IPS-18a (cell line): ENCODE results near the gene ADIPOQ.
"Not testable (repeated sequence)": the region's sequence is repeated elsewhere in the genome, so short reads cannot be mapped to it uniquely, and the experiment has no call there.

Experiments used
- H3K27ac ChIP-seq: one replicate; pipeline ENCODE4 v1.5.1; 2013; ENCODE audit warnings: low read length
- H3K27me3 ChIP-seq: one replicate; pipeline ENCODE4 v1.6.1; 2013; ENCODE audit warnings: mild to moderate bottlenecking, low read length; ENCODE audit not compliant: control insufficient read depth, insufficient read depth
- H3K36me3 ChIP-seq: one replicate; pipeline ENCODE4 v1.6.1; 2013; ENCODE audit warnings: low read depth, low read length; ENCODE audit not compliant: control insufficient read depth
- H3K4me1 ChIP-seq: one replicate; pipeline ENCODE4 v1.6.1; 2013; ENCODE audit warnings: low read depth, low read length; ENCODE audit not compliant: control insufficient read depth
- H3K4me3 ChIP-seq: one replicate; pipeline ENCODE4 v1.5.1; 2013; ENCODE audit warnings: low read length
- H3K9ac ChIP-seq: one replicate; pipeline ENCODE4 v1.6.1; 2013; ENCODE audit warnings: mild to moderate bottlenecking, low read length, moderate library complexity
- H3K9me3 ChIP-seq: one replicate; pipeline ENCODE4 v1.6.1; 2013; ENCODE audit warnings: low read depth, low read length; ENCODE audit not compliant: control insufficient read depth

The ADIPOQ gene

DNA sequence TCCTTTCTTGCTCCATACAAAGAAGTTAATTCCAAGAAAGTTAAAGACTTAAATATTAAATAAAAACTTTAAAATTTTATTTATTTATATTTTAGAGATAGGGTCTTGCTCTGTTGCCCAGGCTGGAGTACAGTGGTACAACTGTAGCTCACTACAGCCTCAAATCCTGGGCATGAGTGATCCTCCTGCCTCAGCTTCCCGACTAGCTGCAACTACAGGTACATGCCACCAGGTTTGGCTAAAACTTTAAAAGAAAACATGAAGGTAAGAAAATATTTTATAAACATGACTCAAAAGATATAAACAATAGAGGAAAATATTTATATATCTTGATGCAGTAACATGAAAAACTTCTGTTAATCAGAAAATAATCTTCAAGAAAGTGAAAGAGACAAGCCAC, 33.2 kb downstream of the ADIPOQ start:
- Histone ChIP-seq H3K4me1 (no peaks in the 10 kb centered on the region), H3K36me3 (no peaks in the 10 kb centered on the region)

DNA sequence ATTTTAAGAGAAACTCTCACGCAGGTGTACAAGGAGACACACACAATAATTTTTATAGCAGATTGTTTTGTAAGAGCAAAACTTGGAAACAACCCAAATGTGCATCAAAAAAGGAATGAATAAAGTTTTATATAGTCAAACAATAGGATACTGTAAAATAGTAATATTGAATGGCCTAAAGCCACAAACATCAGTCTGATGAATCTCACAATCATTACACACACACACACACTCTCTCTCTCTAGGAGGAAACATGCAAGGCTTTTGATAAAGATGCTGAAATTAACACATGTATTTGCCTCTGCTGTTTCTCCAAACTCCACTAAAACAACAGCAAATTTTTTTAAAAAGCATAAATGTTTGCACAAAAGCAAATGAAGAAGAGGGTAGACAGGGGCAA, 37.3 kb downstream of the ADIPOQ start:
- Histone ChIP-seq H3K9me3 (peaks cover 3% of the 10 kb centered on the region), H3K36me3 (no peaks in the 10 kb centered on the region)

More for the DNA sequence above, 33.2 kb downstream of the ADIPOQ start:
- no peak overlapping the region for H3K9ac ChIP-seq
- H3K27ac ChIP-seq = no peak overlapping the region
- peaks cover 3% of the 10 kb centered on the region for H3K9me3 ChIP-seq
- H3K4me3 ChIP-seq = no peak overlapping the region
- no peaks in the 10 kb centered on the region for H3K27me3 ChIP-seq

DNA sequence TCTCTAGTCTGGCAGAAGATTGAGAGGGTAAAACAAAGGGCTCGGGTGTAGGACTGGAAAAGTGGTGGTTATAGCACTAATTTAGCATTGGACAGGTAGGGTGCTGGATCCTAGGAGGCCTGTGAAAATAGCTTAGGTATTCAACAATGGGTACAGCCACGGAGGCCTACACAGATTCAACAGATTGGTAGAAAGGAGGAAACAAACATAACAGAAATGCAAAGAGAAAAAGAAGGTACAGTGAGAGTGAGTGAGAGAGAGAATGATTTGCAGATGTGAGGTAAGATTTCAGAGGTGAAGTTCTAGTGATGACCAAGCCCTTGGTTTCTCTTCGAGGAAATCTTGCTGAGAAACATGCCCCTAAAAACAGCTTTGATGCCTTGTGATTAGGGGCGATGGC, 37.9 kb downstream of the ADIPOQ start:
- Histone ChIP-seq H3K9me3 (no peaks in the 10 kb centered on the region), H3K36me3 (no peaks in the 10 kb centered on the region), H3K4me3 (no peak overlapping the region), H3K27me3 (no peaks in the 10 kb centered on the region), H3K9ac (no peak overlapping the region), H3K27ac (no peak overlapping the region), H3K4me1 (no peaks in the 10 kb centered on the region)

More for the DNA sequence above, 37.3 kb downstream of the ADIPOQ start:
- H3K9ac ChIP-seq = no peak overlapping the region
- H3K4me1 ChIP-seq = no peaks in the 10 kb centered on the region
- H3K4me3 ChIP-seq = no peak overlapping the region
- H3K27ac ChIP-seq = no peak overlapping the region
- no peaks in the 10 kb centered on the region for H3K27me3 ChIP-seq

- H3K9ac ChIP-seq = no peak overlapping the region
- H3K27me3 ChIP-seq = no peaks in the 10 kb centered on the region
- H3K9me3 ChIP-seq = no peaks in the 10 kb centered on the region
- H3K4me3 ChIP-seq = no peak overlapping the region
- H3K36me3 ChIP-seq = no peaks in the 10 kb centered on the region
- peaks cover 11% of the 10 kb centered on the region for H3K4me1 ChIP-seq
- H3K27ac ChIP-seq = no peak overlapping the region
These were observed 39.6 kb downstream of the ADIPOQ start for GRCh38 chr3:186882150-186882524.

GRCh38 chr3:186882881-186883685, 40.6 kb downstream of the ADIPOQ start:
- no peak overlapping the region for H3K4me3 ChIP-seq
- peaks cover 17% of the 10 kb centered on the region for H3K4me1 ChIP-seq
- H3K36me3 ChIP-seq = no peaks in the 10 kb centered on the region
- no peaks in the 10 kb centered on the region for H3K27me3 ChIP-seq
- H3K9me3 ChIP-seq = no peaks in the 10 kb centered on the region
- no peak overlapping the region for H3K9ac ChIP-seq
- no peak overlapping the region for H3K27ac ChIP-seq

GRCh38 chr3:186883686-186884058, 41.2 kb downstream of the ADIPOQ start:
- Histone ChIP-seq H3K36me3 (no peaks in the 10 kb centered on the region), H3K9ac (no peak overlapping the region), H3K27ac (no peak overlapping the region), H3K9me3 (no peaks in the 10 kb centered on the region), H3K27me3 (no peaks in the 10 kb centered on the region), H3K4me1 (peaks cover 21% of the 10 kb centered on the region), H3K4me3 (no peak overlapping the region)

GRCh38 chr3:186884868-186885267, 42.4 kb downstream of the ADIPOQ start:
- H3K4me1 ChIP-seq = peaks cover 28% of the 10 kb centered on the region
- not testable (repeated sequence) for H3K27ac ChIP-seq, H3K27me3 ChIP-seq, H3K9ac ChIP-seq, H3K4me3 ChIP-seq, H3K9me3 ChIP-seq, H3K36me3 ChIP-seq

GRCh38 chr3:186886202-186886981, 43.9 kb downstream of the ADIPOQ start:
- Histone ChIP-seq H3K9ac (no peak overlapping the region), H3K27ac (no peak overlapping the region), H3K4me1 (peaks cover 28% of the 10 kb centered on the region)

DNA sequence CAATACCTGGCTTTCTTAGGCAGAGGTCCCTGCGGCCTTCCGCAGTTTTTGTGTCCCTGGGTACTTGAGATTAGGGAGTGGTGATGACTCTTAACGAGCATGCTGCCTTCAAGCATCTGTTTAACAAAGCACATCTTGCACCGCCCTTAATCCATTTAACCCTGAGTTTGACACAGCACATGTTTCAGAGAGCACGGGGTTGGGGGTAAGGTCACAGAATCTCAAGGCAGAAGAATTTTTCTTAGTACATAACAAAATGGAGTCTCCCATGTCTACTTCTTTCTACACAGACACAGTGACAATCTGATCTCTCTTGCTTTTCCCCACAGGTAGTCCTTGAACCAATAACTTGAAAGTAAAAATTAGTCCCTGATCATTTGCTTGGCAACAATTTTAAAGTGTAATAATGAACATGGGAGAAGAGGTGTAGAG, 45.0 kb downstream of the ADIPOQ start:
- H3K36me3 ChIP-seq, H3K27ac ChIP-seq, H3K9ac ChIP-seq, H3K27me3 ChIP-seq, H3K9me3 ChIP-seq, H3K4me3 ChIP-seq: not testable (repeated sequence)
- H3K4me1 ChIP-seq = peaks cover 28% of the 10 kb centered on the region

More at GRCh38 chr3:186886202-186886981, 43.9 kb downstream of the ADIPOQ start:
- Histone ChIP-seq H3K4me3 (no peak overlapping the region), H3K9me3 (no peaks in the 10 kb centered on the region), H3K27me3 (no peaks in the 10 kb centered on the region), H3K36me3 (no peaks in the 10 kb centered on the region)

DNA sequence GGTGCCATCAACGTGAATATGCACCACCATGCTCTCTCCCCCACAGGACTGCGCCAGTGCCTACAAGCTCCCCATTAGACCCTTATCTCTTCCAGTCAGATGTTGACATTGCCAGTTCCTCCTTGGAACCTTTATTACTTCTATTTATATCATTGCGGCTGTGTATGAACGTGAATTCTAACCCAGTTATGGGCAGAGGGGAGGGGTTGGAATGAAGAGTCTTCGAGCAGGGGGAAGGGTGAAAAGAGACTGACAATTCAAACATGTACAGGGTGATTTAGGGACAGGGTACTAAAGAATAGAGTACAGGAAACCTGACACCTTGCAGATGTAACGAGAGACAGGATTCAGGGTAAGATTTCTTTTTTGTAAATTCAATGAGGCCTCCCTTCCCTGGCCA, 46.1 kb downstream of the ADIPOQ start:
- no peaks in the 10 kb centered on the region for H3K9me3 ChIP-seq
- H3K4me1 ChIP-seq = peaks cover 32% of the 10 kb centered on the region
- no peaks in the 10 kb centered on the region for H3K36me3 ChIP-seq
- H3K27ac ChIP-seq = no peak overlapping the region
- no peak overlapping the region for H3K9ac ChIP-seq
- no peaks in the 10 kb centered on the region for H3K27me3 ChIP-seq
- H3K4me3 ChIP-seq = no peak overlapping the region

GRCh38 chr3:186889698-186890097, 47.2 kb downstream of the ADIPOQ start:
- not testable (repeated sequence) for H3K36me3 ChIP-seq, H3K9ac ChIP-seq, H3K27me3 ChIP-seq, H3K4me3 ChIP-seq, H3K27ac ChIP-seq, H3K9me3 ChIP-seq
- H3K4me1 ChIP-seq = peaks cover 39% of the 10 kb centered on the region

- Histone ChIP-seq H3K4me3 (no peak overlapping the region), H3K9ac (no peak overlapping the region), H3K27me3 (no peaks in the 10 kb centered on the region), H3K36me3 (no peaks in the 10 kb centered on the region), H3K9me3 (no peaks in the 10 kb centered on the region), H3K4me1 (peaks cover 37% of the 10 kb centered on the region), H3K27ac (no peak overlapping the region)
These were observed 48.4 kb downstream of the ADIPOQ start for GRCh38 chr3:186890911-186891310.
